Measurements from ENCODE around the gene NEAT1. TPM values are rescaled to one million over a fixed set of nuclear protein-coding genes. Genes with fewer than 3 reads are reported as not detected.

NEAT1 gene
- polyA plus RNA-seq, 1 experiment: 72.3 TPM

DNA sequence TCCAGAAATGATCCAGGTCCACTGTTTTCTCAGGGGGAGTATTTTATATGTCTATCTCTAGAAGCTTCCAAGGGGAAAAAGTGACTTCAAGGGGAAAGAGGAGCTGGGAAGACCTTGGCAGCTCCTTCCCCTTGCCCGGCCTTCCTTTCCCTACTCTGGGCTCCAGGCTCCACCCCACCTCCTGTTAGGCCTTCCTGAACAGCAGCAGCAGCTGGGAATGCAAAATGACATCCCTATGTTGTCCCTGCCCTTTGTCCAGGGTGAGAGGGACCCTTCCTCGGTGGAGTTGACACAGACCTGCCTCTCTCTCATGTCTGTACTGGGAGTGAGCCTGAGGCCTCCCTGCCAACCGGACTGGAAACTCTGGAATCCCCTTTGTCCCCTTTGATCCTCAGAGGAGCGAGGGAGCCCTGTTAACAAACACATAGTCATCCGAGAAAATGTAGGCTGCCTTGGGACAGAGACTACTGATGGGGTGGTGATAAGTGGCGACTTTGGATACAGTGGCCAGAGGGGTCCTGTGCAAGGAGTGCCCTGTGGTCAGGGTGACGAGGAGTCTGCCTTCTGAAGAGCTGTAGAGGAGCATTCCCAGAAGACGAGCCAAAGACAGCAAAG, 67.2 kb downstream of the NEAT1 start:
- POLR2A ChIA-PET: interaction anchor here (0.6 to 9.2 kb wide), 7 partner anchors 10 to 68 kb away, joined by 3 to 242 read pairs (median 37); partner anchors contain the start of genes MALAT1, NEAT1 and SCYL1
- no peak for DNase-seq (ENCODE audit: low read depth, low spot score)
- H3K9me3 ChIP-seq (ENCODE audit: control insufficient read depth, insufficient read depth, low read length): no peaks in the 10 kb centered on the region; the same call in 1 of the 2 replicates
- TF ChIP-seq, protein P1, sequence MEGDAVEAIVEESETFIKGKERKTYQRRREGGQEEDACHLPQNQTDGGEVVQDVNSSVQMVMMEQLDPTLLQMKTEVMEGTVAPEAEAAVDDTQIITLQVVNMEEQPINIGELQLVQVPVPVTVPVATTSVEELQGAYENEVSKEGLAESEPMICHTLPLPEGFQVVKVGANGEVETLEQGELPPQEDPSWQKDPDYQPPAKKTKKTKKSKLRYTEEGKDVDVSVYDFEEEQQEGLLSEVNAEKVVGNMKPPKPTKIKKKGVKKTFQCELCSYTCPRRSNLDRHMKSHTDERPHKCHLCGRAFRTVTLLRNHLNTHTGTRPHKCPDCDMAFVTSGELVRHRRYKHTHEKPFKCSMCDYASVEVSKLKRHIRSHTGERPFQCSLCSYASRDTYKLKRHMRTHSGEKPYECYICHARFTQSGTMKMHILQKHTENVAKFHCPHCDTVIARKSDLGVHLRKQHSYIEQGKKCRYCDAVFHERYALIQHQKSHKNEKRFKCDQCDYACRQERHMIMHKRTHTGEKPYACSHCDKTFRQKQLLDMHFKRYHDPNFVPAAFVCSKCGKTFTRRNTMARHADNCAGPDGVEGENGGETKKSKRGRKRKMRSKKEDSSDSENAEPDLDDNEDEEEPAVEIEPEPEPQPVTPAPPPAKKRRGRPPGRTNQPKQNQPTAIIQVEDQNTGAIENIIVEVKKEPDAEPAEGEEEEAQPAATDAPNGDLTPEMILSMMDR (IDR thresholded peaks at IDR 0.05; ENCODE audit: low read depth, low read length): no peak
- no peak overlapping the region for H3K4me3 ChIP-seq (ENCODE audit: low read depth, low read length)
- CTCF ChIA-PET: interaction anchor here (1.2 to 3.0 kb wide), 4 partner anchors 9 to 73 kb away, joined by 6 to 20 read pairs (median 8); partner anchors contain the start of gene MALAT1
- no peaks in the 10 kb centered on the region for H3K27me3 ChIP-seq (ENCODE audit: control insufficient read depth, insufficient read depth, low read length)
- peak overlapping the region; percentile 99 for H3K27ac ChIP-seq (ENCODE audit: low read depth, low read length)

DNA sequence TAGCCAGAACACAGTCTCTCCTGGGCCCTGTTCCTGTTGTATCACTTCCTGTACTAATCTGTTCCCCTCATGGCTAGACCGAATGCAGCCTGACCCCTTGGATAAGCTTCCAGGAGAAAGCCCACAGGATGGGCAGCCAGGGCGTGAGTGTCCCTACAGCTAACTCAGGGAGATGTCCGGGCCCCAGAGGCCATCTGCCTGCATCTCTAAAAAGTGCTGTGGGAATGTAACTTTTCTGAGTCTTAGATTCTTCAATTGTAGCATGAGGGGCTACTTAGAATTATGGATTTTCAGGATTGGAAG, 68.5 kb downstream of the NEAT1 start:
- H3K4me3 ChIP-seq (ENCODE audit: low read depth, low read length): no peak overlapping the region
- no peaks in the 10 kb centered on the region; the same call in 1 of the 2 replicates for H3K9me3 ChIP-seq (ENCODE audit: control insufficient read depth, insufficient read depth, low read length)
- ChIA-PET CTCF (interaction anchor here (0.9 to 2.6 kb wide), 2 partner anchors 12 to 20 kb away, joined by 3 to 17 read pairs; no protein-coding TSS in a partner anchor), POLR2A (interaction anchor here (1.5 to 21.9 kb wide), 6 partner anchors 9 to 69 kb away, joined by 13 to 999 read pairs (median 153); partner anchors contain the start of genes MALAT1 and NEAT1)
- no peaks in the 10 kb centered on the region for H3K27me3 ChIP-seq (ENCODE audit: control insufficient read depth, insufficient read depth, low read length)
- no peak for DNase-seq (ENCODE audit: low read depth, low spot score)
- TF ChIP-seq, protein P1 (IDR thresholded peaks at IDR 0.05; ENCODE audit: low read depth, low read length): no peak
- peak overlapping the region; percentile 100 for H3K27ac ChIP-seq (ENCODE audit: low read depth, low read length)

DNA sequence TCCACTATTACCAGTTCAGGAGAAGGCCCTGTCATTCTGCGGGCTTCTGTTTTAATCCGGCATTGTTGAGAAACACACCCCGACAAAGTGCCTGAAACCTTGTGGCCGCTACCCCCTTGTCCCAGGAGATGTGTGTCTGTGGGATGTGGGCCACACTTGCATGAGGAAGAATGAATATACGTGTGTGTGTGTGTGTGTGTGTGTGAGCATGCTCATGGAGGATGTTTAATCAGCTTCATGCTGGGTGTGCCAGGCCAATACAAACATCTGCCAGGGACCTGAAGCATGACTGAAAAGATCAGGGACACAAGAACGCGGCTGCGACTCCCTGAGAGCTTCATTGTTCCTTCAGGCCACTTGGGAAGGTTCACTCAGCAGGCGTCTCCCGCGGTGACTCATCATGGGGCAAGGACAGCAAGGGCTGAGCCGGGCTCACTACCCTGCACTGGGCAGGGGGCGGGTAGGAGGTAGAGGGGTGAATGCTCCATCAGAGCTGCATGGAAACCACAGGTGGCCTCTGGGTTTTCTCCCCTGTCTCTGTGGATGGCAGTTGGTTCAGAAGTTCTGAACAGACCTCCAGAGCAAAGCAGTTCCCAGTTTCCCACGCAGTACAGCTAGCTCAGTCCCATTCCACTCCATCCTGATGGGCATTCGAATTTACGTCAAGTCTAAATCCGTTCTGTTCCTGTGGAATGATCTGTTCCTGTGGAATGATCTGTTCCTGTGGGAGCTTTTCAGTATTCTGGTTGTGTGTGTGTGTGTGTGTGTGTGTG, 69.2 kb downstream of the NEAT1 start:
- peak overlapping the region; percentile 100 for H3K27ac ChIP-seq (ENCODE audit: low read depth, low read length)

DNA sequence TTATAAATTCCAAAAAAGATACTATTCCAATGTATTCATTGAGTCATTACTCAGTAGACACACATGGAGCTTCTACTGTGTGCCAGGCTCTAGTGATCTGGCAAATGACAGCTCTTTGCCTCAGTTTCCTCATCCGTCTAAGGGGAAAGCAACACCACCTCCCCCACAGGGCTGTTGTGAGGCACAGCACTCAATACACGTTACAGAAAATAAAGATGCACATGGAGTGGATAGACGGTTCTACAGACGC, 69.7 kb downstream of the NEAT1 start:
- DNase-seq (ENCODE audit: low read depth, low spot score): no peak
- ChIA-PET CTCF (interaction anchor here (0.5 to 2.6 kb wide), 2 partner anchors 13 to 1145 kb away, joined by 3 to 17 read pairs; no protein-coding TSS in a partner anchor), POLR2A (interaction anchor here (0.5 to 21.9 kb wide), 10 partner anchors 8 to 70 kb away, joined by 4 to 999 read pairs (median 16); partner anchors contain the start of genes MALAT1 and NEAT1)
- no peaks in the 10 kb centered on the region; the same call in 1 of the 2 replicates for H3K9me3 ChIP-seq (ENCODE audit: control insufficient read depth, insufficient read depth, low read length)
- H3K27me3 ChIP-seq (ENCODE audit: control insufficient read depth, insufficient read depth, low read length): no peaks in the 10 kb centered on the region
- TF ChIP-seq, protein P1 (IDR thresholded peaks at IDR 0.05; ENCODE audit: low read depth, low read length): no peak
- H3K27ac ChIP-seq (ENCODE audit: low read depth, low read length): peak overlapping the region; percentile 100
- peak overlapping the region; percentile 14; the same call in 1 of the 2 replicates for H3K4me3 ChIP-seq (ENCODE audit: low read depth, low read length)

More for the DNA sequence above, 69.2 kb downstream of the NEAT1 start:
- Histone ChIP-seq H3K4me3 (ENCODE audit: low read depth, low read length) (no peak overlapping the region), H3K9me3 (ENCODE audit: control insufficient read depth, insufficient read depth, low read length) (no peaks in the 10 kb centered on the region; the same call in 1 of the 2 replicates), H3K27me3 (ENCODE audit: control insufficient read depth, insufficient read depth, low read length) (no peaks in the 10 kb centered on the region)
- TF ChIP-seq, protein P1 (IDR thresholded peaks at IDR 0.05; ENCODE audit: low read depth, low read length): no peak
- DNase-seq (ENCODE audit: low read depth, low spot score): no peak
- POLR2A ChIA-PET: interaction anchor here (0.5 to 21.9 kb wide), 10 partner anchors 8 to 69 kb away, joined by 3 to 999 read pairs (median 16); partner anchors contain the start of genes MALAT1 and NEAT1
- CTCF ChIA-PET: interaction anchor here (0.5 to 2.6 kb wide), 3 partner anchors 13 to 1145 kb away, joined by 3 to 17 read pairs (median 3); no protein-coding TSS in a partner anchor
